Endothelial cell of umbilical vein (primary cell): ENCODE results near the gene CLIC5. TPM values are rescaled to one million over a fixed set of nuclear protein-coding genes. Genes with fewer than 3 reads are reported as not detected.

Experiments used
- BruUV-seq: library from RNA; stranded (reverse); fragments of 400-500 nt; replicated peaks from 2 replicates; lab custom pipeline; 2021; lab: Mats Ljungman, UMichigan
- CTCF ChIA-PET: fragments of 300-600, 350-600 bp; sonication (Branson Sonifier 250); formaldehyde crosslinking; loops from one replicate; lab custom pipeline; 2021; ENCODE audit warnings: antibody characterized with exemption, inconsistent platforms; lab: Charles Lee
- POLR2A ChIA-PET: fragments of 300-600, 350-600 bp; sonication (Branson Sonifier 250); formaldehyde crosslinking; loops from one replicate; lab custom pipeline; 2021; ENCODE audit warnings: antibody characterized with exemption, inconsistent platforms; lab: Charles Lee
- DNase-seq: peaks from one replicate; pipeline ENCODE4 v3.0.0-alpha.2; 2011; ENCODE audit warnings: low read depth, low spot score
- FAIRE-seq: peaks from 2 replicates; lab custom pipeline; 2011; peaks lifted over from hg19 to GRCh38; lab: Jason Lieb, UNC
- H2AFZ ChIP-seq: 2 replicates; pipeline ENCODE4 v1.6.0; 2012; ENCODE audit warnings: low read depth, low read length, control low read depth, inconsistent platforms
- H3K27ac ChIP-seq: 2 replicates; pipeline ENCODE4 v1.5.1; 2011; ENCODE audit warnings: low read depth, mild to moderate bottlenecking, control low read depth, low read length, moderate library complexity; ENCODE audit not compliant: insufficient read depth
- H3K27me3 ChIP-seq, 2 experiments: 2 replicates each; pipeline versions ENCODE4 v1.6.0 to v1.6.1; 2011; ENCODE audit warnings: low read length in 2 of 2, mixed read lengths in 1 of 2; ENCODE audit not compliant: control insufficient read depth in 2 of 2, insufficient read depth in 2 of 2
- H3K36me3 ChIP-seq, 2 experiments: 2 replicates in 1 of 2; 3 replicates in 1 of 2; pipeline ENCODE4 v1.5.1; 2011; ENCODE audit warnings: low read length in 2 of 2, mild to moderate bottlenecking in 1 of 2, moderate library complexity in 1 of 2; ENCODE audit not compliant: control insufficient read depth in 2 of 2, insufficient read depth in 2 of 2; ENCODE audit errors: extremely low read depth in 1 of 2
- H3K4me1 ChIP-seq: 3 replicates; pipeline ENCODE4 v1.5.1; 2011; ENCODE audit warnings: mild to moderate bottlenecking, low read length; ENCODE audit not compliant: control insufficient read depth, insufficient read depth; ENCODE audit errors: extremely low read depth
- H3K4me2 ChIP-seq: 2 replicates; pipeline ENCODE4 v1.6.1; 2011; ENCODE audit warnings: low read length, control low read depth, mixed read lengths; ENCODE audit not compliant: insufficient read depth
- H3K4me3 ChIP-seq, 3 experiments: fragments of 200-600 bp in 1 of 3; sonication (generic), shearing (Covaris generic) in 1 of 3; replicated peaks in 1 of 3; 2 replicates each; pipeline ENCODE4 v1.5.1; 2011 to 2016; ENCODE audit warnings: control low read depth in 3 of 3, low read length in 3 of 3, mild to moderate bottlenecking in 2 of 3, inconsistent platforms in 1 of 3, low read depth in 1 of 3, moderate library complexity in 1 of 3; ENCODE audit not compliant: insufficient read depth in 1 of 3
- H3K79me2 ChIP-seq: 2 replicates; pipeline ENCODE4 v1.6.0; 2012; ENCODE audit warnings: low read length, inconsistent platforms; ENCODE audit not compliant: control insufficient read depth, insufficient read depth
- H3K9ac ChIP-seq: replicated peaks from 2 replicates; pipeline ENCODE3; 2011; ENCODE audit warnings: low read length, control low read depth; ENCODE audit not compliant: insufficient read depth; ENCODE audit errors: extremely low read depth
- H3K9me1 ChIP-seq: replicated peaks from 3 replicates; pipeline ENCODE4 v1.6.0; 2011; ENCODE audit warnings: mild to moderate bottlenecking, low read length; ENCODE audit not compliant: control insufficient read depth, insufficient read depth; ENCODE audit errors: extremely low read depth
- H3K9me3 ChIP-seq: replicated peaks from 2 replicates; pipeline ENCODE4 v1.5.1; 2012; ENCODE audit warnings: low read length, inconsistent platforms; ENCODE audit not compliant: control insufficient read depth, insufficient read depth
- H4K20me1 ChIP-seq: replicated peaks from 2 replicates; pipeline ENCODE3; 2011; ENCODE audit warnings: mild to moderate bottlenecking, low read length; ENCODE audit not compliant: control insufficient read depth, insufficient read depth; ENCODE audit errors: extremely low read depth
- EZH2 ChIP-seq: IDR thresholded peaks from 2 replicates; pipeline ENCODE4 v1.6.1; 2012; ENCODE audit warnings: borderline replicate concordance, low read depth, mild to moderate bottlenecking, moderate library complexity, low read length, inconsistent platforms; ENCODE audit not compliant: severe bottlenecking
- FOS ChIP-seq: IDR thresholded peaks from 2 replicates; pipeline ENCODE4 v1.6.1; 2011; ENCODE audit warnings: mild to moderate bottlenecking, low read length, moderate library complexity, borderline replicate concordance; ENCODE audit not compliant: insufficient read depth
- GATA2 ChIP-seq: IDR thresholded peaks from 2 replicates; pipeline ENCODE4 v1.7.0; 2011; ENCODE audit warnings: low read depth, mild to moderate bottlenecking, moderate library complexity, mixed read lengths, low read length; ENCODE audit not compliant: insufficient read length, insufficient read depth
- JUN ChIP-seq: IDR thresholded peaks from 2 replicates; pipeline ENCODE4 v1.6.1; 2011; ENCODE audit warnings: borderline replicate concordance, low read depth; ENCODE audit not compliant: insufficient read length, insufficient read depth
- MAX ChIP-seq: IDR thresholded peaks from 2 replicates; pipeline ENCODE4 v1.6.1; 2011; ENCODE audit not compliant: insufficient read depth, insufficient read length
- MYC ChIP-seq: IDR thresholded peaks from one replicate; pipeline ENCODE4 v1.6.1; 2011; ENCODE audit warnings: mild to moderate bottlenecking, low read depth, low read length
- POLR2A ChIP-seq: IDR thresholded peaks from 2 replicates; pipeline ENCODE4 v1.6.1; 2012; ENCODE audit warnings: low read depth, mild to moderate bottlenecking, control low read depth, low read length
- POLR2AphosphoS5 ChIP-seq: IDR thresholded peaks from 2 replicates; pipeline ENCODE4 v1.6.1; 2012; ENCODE audit warnings: low read depth, mild to moderate bottlenecking, control low read depth, low read length, moderate library complexity; ENCODE audit not compliant: insufficient read depth
- dilution Hi-C: fragments of 300-500 bp; cut with MboI; formaldehyde crosslinking; loops from one replicate; pipeline ENCODE4 v1.15.0; 2019; ENCODE audit warnings: low sequenced_read_pairs; ENCODE audit not compliant: extremely low pct_ligation_motif_present
- intact Hi-C: fragments of 100-400 bp; cut with micrococcal nuclease; formaldehyde crosslinking; loops from one replicate; pipeline ENCODE4 v1.10.0; 2022
- polyA plus RNA-seq, 4 experiments: library from polyadenylated mRNA; depleted of rRNA in 3 of 4; stranded (reverse) in 3 of 4; unstranded in 1 of 4; fragments of >200 nt; gene quantifications; 2 replicates each; pipeline versions ENCODE4 v1.2.1 to v1.2.3, GENCODE V29; 2011 to 2012; ENCODE audit warnings: missing spikeins in 1 of 4
- total RNA-seq: library from RNA; stranded (reverse); gene quantifications from 2 replicates; pipeline ENCODE4 v1.2.3, GENCODE V29; 2021
- TF ChIP-seq, protein P1 (sequence below), 2 donors: IDR thresholded peaks; 1 replicate in 1 of 2; 2 replicates in 1 of 2; pipeline ENCODE4 v1.5.1; 2011; ENCODE audit warnings: low read length in 2 of 2, mild to moderate bottlenecking in 2 of 2, moderate library complexity in 2 of 2, control low read depth in 1 of 2, inconsistent platforms in 1 of 2, low read depth in 1 of 2; ENCODE audit not compliant: insufficient read depth in 1 of 2; ENCODE audit errors: extremely low read depth in 1 of 2

Gene CLIC5
- total and polyA plus RNA-seq, 2 donors (not counting 3 experiments of a cell fraction or from before 2014, with no cell fraction given), result 0.07 TPM; not detected in 1

DNA sequence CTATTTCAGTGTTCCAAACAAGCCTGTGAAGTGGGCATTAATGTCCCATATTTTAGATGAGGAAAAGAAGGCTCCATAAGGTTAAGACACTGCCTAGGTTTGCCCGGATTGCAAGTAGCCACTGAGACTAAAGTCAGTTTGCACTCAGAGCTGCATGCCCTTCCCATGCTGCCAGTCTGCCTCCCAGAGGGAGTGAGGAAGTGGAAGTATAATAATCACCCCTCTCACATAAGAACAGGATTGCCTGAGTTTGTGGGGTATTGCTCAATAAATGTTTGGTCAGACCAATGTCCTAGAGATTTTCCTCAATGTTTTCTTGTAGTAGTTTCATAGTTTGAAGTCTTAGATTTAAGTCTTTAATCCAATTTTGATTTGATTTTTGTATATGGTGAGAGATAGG, 43.9 kb upstream of the CLIC5 start:
- no TSS peak for BruUV-seq

More for the DNA sequence above, 43.9 kb upstream of the CLIC5 start:
- no peak overlapping the region for H3K9ac ChIP-seq
- DNase-seq, result no peak
- POLR2A ChIA-PET, result no interaction called here
- H3K36me3 ChIP-seq, result no peaks in the 10 kb centered on the region
- no peaks in the 10 kb centered on the region for H3K9me1 ChIP-seq
- H3K4me1 ChIP-seq, result no peaks in the 10 kb centered on the region
- peaks cover 5 to 10% of the 10 kb centered on the region in 2 experiments for H3K27me3 ChIP-seq
- no peaks in the 10 kb centered on the region for H3K9me3 ChIP-seq
- no peaks in the 10 kb centered on the region for H3K79me2 ChIP-seq
- H3K4me3 ChIP-seq, result no peak overlapping the region
- peaks cover 2% of the 10 kb centered on the region for H4K20me1 ChIP-seq
- no peak for FAIRE-seq
- no peak overlapping the region for H2AFZ ChIP-seq
- H3K4me2 ChIP-seq, result no peak overlapping the region
- intact Hi-C loops, result no loop called here
- CTCF ChIA-PET, result no interaction called here
- H3K27ac ChIP-seq, result no peak overlapping the region
- dilution Hi-C loops, result no loop called here
- TF ChIP-seq, protein P1, sequence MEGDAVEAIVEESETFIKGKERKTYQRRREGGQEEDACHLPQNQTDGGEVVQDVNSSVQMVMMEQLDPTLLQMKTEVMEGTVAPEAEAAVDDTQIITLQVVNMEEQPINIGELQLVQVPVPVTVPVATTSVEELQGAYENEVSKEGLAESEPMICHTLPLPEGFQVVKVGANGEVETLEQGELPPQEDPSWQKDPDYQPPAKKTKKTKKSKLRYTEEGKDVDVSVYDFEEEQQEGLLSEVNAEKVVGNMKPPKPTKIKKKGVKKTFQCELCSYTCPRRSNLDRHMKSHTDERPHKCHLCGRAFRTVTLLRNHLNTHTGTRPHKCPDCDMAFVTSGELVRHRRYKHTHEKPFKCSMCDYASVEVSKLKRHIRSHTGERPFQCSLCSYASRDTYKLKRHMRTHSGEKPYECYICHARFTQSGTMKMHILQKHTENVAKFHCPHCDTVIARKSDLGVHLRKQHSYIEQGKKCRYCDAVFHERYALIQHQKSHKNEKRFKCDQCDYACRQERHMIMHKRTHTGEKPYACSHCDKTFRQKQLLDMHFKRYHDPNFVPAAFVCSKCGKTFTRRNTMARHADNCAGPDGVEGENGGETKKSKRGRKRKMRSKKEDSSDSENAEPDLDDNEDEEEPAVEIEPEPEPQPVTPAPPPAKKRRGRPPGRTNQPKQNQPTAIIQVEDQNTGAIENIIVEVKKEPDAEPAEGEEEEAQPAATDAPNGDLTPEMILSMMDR (IDR thresholded peaks at IDR 0.05; ENCODE audit: extremely low read depth in 1 of 2, insufficient read depth in 1 of 2, low read depth in 1 of 2, low read length in 2 of 2), result no peak
- TF ChIP-seq MAX (no peak), POLR2A (no peak), POLR2AphosphoS5 (no peak), JUN (no peak), EZH2 (no peak), GATA2 (no peak), FOS (no peak), MYC (no peak)
